PC-3 (cell line): ENCODE data around the gene NFIC. TPM values are rescaled to one million over a fixed set of nuclear protein-coding genes. Genes with fewer than 3 reads are reported as not detected.

ENCODE experiments used
- ATAC-seq: fragments of 200-7000 bp; cut with Tn5 transposase; 2 replicates; pipeline ENCODE4 v1.9.1; 2020; ENCODE audit warnings: mild to moderate bottlenecking, moderate library complexity
- BruUV-seq: library from RNA; stranded (reverse); fragments of 400-500 nt; replicated peaks from 2 replicates; lab custom pipeline; 2021; lab: Mats Ljungman, UMichigan
- CTCF ChIA-PET: fragments of 300-600 bp; sonication (Branson Sonifier 250); formaldehyde crosslinking; loops from one replicate; lab custom pipeline; 2022; ENCODE audit warnings: antibody characterized with exemption; lab: Charles Lee
- POLR2A ChIA-PET: fragments of 300-600 bp; sonication (Branson Sonifier 250); formaldehyde crosslinking; loops from one replicate; lab custom pipeline; 2022; ENCODE audit warnings: antibody characterized with exemption; ENCODE audit not compliant: unreplicated experiment; lab: Charles Lee
- DNase-seq: peaks from one replicate; pipeline ENCODE4 v3.0.0-alpha.2; 2015
- H2AFZ ChIP-seq: fragments of 300-600 bp; sonication (generic); 2 replicates; pipeline ENCODE4 v1.6.0; 2016; ENCODE audit warnings: antibody characterized with exemption, low read length
- H3F3A ChIP-seq: fragments of 300-600 bp; sonication (generic); one replicate; pipeline ENCODE4 v1.6.0; 2017; ENCODE audit warnings: antibody characterized with exemption, low read length, control low read depth, mild to moderate bottlenecking; ENCODE audit not compliant: unreplicated experiment
- H3K27ac ChIP-seq: fragments of 300-600 bp; sonication (generic); 2 replicates; pipeline ENCODE4 v1.5.1; 2016; ENCODE audit warnings: mild to moderate bottlenecking, low read length
- H3K27me3 ChIP-seq: fragments of 300-600 bp; sonication (generic); 2 replicates; pipeline ENCODE4 v1.6.1; 2016; ENCODE audit warnings: low read length, mixed read lengths
- H3K36me3 ChIP-seq: fragments of 300-600 bp; sonication (generic); 2 replicates; pipeline ENCODE4 v1.6.1; 2016; ENCODE audit warnings: low read depth, mixed run types, low read length, mixed read lengths
- H3K4me1 ChIP-seq: fragments of 300-600 bp; sonication (generic); 2 replicates; pipeline ENCODE4 v1.5.1; 2016; ENCODE audit warnings: low read length; ENCODE audit not compliant: insufficient read depth
- H3K4me2 ChIP-seq: fragments of 300-600 bp; sonication (generic); 2 replicates; pipeline ENCODE4 v1.6.0; 2016; ENCODE audit warnings: low read length
- H3K4me3 ChIP-seq: fragments of 300-600 bp; sonication (generic); 2 replicates; pipeline ENCODE4 v1.5.1; 2016; ENCODE audit warnings: mild to moderate bottlenecking, low read length, mixed read lengths
- H3K79me2 ChIP-seq: fragments of 300-600 bp; sonication (generic); 2 replicates; pipeline ENCODE4 v1.6.1; 2017; ENCODE audit warnings: low read length, mixed read lengths
- H3K9ac ChIP-seq: fragments of 300-600 bp; sonication (generic); 2 replicates; pipeline ENCODE4 v1.6.0; 2016; ENCODE audit warnings: mild to moderate bottlenecking, low read length
- H3K9me2 ChIP-seq: fragments of 300-600 bp; sonication (generic); replicated peaks from 2 replicates; pipeline ENCODE4 v1.6.1; 2016; ENCODE audit warnings: mixed run types, low read length, mixed read lengths
- H3K9me3 ChIP-seq: fragments of 300-600 bp; sonication (generic); 2 replicates; pipeline ENCODE4 v1.6.1; 2016; ENCODE audit warnings: low read length, mixed read lengths
- H4K20me1 ChIP-seq: fragments of 300-600 bp; sonication (generic); 2 replicates; pipeline ENCODE4 v1.6.1; 2016; ENCODE audit warnings: low read length, mixed read lengths
- EZH2 ChIP-seq: fragments of 300-600 bp; sonication (generic); IDR thresholded peaks from one replicate; pipeline ENCODE4 v1.6.1; 2017; ENCODE audit warnings: antibody characterized with exemption, mild to moderate bottlenecking, low read length; ENCODE audit not compliant: unreplicated experiment
- EZH2phosphoT487 ChIP-seq: fragments of 300-600 bp; sonication (generic); IDR thresholded peaks from 2 replicates; pipeline ENCODE4 v1.6.1; 2018; ENCODE audit warnings: mild to moderate bottlenecking, antibody characterized with exemption, low read length, borderline replicate concordance
- intact Hi-C: fragments of 100-400 bp; cut with micrococcal nuclease; formaldehyde crosslinking; loops from 2 replicates; pipeline ENCODE4 v1.9.0; 2023
- total RNA-seq: library from RNA; depleted of rRNA; stranded (reverse); fragments of >200 nt; gene quantifications from 2 replicates; pipeline ENCODE4 v1.2.3, GENCODE V29; 2014
- TF ChIP-seq, protein P1 (sequence below): fragments of 300-600 bp; sonication (generic); conservative IDR thresholded peaks from 2 replicates; pipeline ENCODE4 v1.5.1; 2017; ENCODE audit warnings: antibody characterized with exemption, low read depth, mild to moderate bottlenecking, low read length

NFIC gene
- total RNA-seq, 1 experiment from 2014 or later, result 31.7 TPM

DNA sequence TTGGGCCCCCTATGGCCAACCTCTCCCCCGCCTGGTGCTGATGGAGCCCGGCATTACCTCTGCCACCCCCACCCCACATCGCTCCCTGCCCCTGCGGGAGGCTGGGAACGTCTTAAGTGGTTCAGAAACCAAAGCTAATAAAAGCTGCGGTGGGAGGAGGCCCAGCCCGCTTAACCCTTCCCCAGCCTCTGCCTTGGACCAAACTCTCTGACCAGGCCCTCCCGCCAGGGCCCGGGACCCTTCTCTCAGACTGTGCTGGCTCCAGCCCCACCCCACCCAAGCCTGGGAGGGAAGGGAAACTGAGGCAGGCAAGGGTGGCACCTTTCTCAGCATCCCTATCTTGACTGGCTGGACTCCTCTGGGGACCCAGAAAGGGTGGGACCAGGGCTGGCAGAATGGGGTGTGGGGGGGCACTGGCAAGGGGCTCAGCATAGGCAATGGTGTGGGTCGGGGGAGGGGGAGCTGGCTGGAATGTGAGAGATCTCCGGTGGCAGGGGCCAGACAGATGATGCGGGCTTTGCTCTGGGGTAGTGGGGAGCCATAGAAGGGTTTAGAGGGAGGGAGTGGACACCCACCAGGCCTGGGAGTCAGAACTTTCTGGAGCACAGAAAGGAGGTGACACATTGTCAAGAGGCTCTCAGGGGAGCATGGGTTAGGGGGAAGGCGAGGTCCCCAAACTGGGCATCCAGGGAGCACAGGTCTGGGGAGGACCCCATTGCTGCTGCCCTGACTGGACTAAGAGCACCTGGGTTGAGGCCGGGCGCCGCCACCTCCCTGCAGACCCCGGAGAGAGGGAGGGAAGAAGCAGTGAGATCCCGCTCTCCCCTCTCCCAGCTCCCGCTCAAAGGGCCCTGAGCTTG lies 92.1 kb downstream of the NFIC start:
- Histone ChIP-seq H3F3A (no peaks in the 10 kb centered on the region), H3K4me3 (no peak overlapping the region), H3K79me2 (no peaks in the 10 kb centered on the region), H3K4me2 (no peak overlapping the region), H3K36me3 (no peaks in the 10 kb centered on the region; the same call in 1 of the 2 replicates), H4K20me1 (no peaks in the 10 kb centered on the region), H3K9ac (no peak overlapping the region), H2AFZ (no peak overlapping the region), H3K27ac (no peak overlapping the region), H3K4me1 (no peaks in the 10 kb centered on the region), H3K9me3 (no peaks in the 10 kb centered on the region), H3K9me2 (no peaks in the 10 kb centered on the region), H3K27me3 (no peaks in the 10 kb centered on the region)
- ChIA-PET POLR2A (no interaction called here), CTCF (no interaction called here)
- no peak for ATAC-seq
- TF ChIP-seq EZH2phosphoT487, result no peak
- TF ChIP-seq, protein P1, sequence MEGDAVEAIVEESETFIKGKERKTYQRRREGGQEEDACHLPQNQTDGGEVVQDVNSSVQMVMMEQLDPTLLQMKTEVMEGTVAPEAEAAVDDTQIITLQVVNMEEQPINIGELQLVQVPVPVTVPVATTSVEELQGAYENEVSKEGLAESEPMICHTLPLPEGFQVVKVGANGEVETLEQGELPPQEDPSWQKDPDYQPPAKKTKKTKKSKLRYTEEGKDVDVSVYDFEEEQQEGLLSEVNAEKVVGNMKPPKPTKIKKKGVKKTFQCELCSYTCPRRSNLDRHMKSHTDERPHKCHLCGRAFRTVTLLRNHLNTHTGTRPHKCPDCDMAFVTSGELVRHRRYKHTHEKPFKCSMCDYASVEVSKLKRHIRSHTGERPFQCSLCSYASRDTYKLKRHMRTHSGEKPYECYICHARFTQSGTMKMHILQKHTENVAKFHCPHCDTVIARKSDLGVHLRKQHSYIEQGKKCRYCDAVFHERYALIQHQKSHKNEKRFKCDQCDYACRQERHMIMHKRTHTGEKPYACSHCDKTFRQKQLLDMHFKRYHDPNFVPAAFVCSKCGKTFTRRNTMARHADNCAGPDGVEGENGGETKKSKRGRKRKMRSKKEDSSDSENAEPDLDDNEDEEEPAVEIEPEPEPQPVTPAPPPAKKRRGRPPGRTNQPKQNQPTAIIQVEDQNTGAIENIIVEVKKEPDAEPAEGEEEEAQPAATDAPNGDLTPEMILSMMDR, result no peak
- TF ChIP-seq EZH2, result no peak
- DNase-seq, result no peak
- intact Hi-C loops, result no loop called here
- no TSS peak for BruUV-seq

DNA sequence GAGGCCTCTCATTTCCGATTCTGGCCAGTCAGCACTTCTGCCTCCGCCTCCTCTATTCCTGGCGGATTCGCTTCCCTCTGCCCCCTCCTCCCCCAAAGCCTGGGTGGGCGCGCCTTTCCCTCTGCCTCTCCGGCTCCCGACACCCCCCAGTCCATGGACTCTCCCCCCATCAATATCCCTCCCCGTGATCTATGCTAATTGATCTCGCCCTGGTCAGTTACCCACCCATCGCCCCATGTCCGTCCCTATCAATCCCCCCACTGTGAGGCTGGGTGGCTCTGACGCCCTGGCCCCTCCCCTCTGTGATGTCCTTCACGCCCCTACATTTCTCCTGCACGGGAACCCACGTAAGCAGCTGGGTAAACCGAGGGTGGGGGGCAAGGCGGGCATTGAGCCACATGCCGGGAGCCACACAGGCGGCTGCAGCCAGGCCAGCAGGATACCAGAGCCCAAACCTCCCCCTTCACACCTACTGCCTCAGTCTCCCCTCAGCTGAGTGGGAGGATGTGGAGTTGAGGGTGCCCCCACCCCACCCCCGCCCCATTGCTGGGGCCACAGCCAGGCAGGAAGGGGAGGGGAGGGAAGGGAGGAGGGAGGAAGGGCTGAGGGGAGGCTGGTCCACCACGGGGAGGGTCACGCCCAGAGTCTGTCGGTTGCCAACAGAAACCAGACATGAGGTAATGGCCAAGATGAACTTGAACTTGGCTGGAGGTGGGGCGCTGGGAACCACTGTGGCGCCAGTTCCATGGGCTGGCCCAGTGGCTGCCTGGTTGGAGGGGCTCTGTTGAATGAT lies 92.9 kb downstream of the NFIC start:
- Histone ChIP-seq H3F3A (no peaks in the 10 kb centered on the region), H2AFZ (no peak overlapping the region), H3K9ac (no peak overlapping the region), H3K9me3 (no peaks in the 10 kb centered on the region), H4K20me1 (no peaks in the 10 kb centered on the region), H3K4me3 (no peak overlapping the region), H3K27ac (no peak overlapping the region), H3K36me3 (no peaks in the 10 kb centered on the region; the same call in 1 of the 2 replicates), H3K9me2 (no peaks in the 10 kb centered on the region), H3K4me1 (no peaks in the 10 kb centered on the region), H3K79me2 (no peaks in the 10 kb centered on the region), H3K4me2 (no peak overlapping the region), H3K27me3 (no peaks in the 10 kb centered on the region)
- no TSS peak for BruUV-seq
- DNase-seq (no peak), ATAC-seq (no peak)
- POLR2A ChIA-PET, result no interaction called here
- intact Hi-C loops, result no loop called here
- CTCF ChIA-PET, result no interaction called here
- TF ChIP-seq EZH2 (no peak), EZH2phosphoT487 (no peak)
- TF ChIP-seq, protein P1, result no peak
